ENCODE data around the gene GPR132. TPM values are rescaled to one million over a fixed set of nuclear protein-coding genes. Genes with fewer than 3 reads are reported as not detected.
"Not testable (repeated sequence)": the region's sequence is repeated elsewhere in the genome, so short reads cannot be mapped to it uniquely, and the experiment has no call there.

GPR132 gene
- total RNA-seq, 1 donor from 2014 or later: 27.1 TPM

DNA sequence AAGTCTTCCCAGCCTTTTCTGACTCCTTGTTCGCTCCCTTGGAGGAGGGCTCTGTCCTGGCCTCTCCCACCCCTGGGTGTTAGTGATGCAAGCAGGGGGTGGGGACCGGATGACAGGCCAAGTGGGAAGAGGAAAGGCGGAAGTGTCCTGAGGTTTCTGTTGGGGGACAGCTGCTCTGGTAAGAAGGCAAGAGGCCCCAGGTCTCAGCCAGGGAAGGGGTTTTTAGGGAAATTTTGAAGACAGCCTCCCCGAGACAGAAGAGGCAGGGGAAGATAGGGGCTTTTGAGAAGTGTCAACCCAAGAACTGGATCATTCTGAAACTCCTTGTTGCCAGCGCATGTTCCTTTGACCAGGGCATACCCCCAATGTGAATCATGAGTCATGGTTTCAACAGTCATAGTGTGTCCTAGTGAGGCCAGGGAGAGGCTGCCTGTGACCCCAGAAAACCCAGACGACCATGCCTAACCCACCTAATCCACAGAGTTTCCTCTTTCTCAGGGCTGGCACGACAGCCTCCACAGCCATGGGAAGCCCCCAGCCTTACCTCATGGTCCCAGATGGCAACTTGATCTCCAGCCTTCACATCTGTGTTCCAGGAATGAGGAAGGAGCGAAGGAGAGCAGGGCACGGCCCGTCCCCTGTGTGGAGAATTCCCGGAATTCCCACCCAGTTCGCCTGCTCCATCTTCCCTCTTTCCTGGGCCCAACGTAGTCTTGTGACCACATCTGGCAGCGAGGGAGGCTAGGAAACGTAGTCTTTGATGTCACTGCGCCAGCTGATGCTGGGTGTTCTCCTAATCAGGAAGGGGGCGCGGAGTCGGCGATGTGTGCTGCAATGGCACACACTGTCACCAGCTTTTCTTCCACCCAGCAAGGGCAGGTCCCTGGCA is 4.9 kb upstream of the GPR132 start:
- Mint-ChIP-seq H3K4me3 (ENCODE audit: low read depth) (peak overlapping the region; percentile 7), H3K36me3 (ENCODE audit: low read depth) (no peaks in the 10 kb centered on the region), H3K9me3 (no peaks in the 10 kb centered on the region), H3K27ac (peak overlapping the region; percentile 78), H3K27me3 (ENCODE audit: low read depth) (no peaks in the 10 kb centered on the region), H3K4me1 (ENCODE audit: low read depth) (peaks cover 31% of the 10 kb centered on the region)
- intact Hi-C loops (cut with micrococcal nuclease): loop anchor here (10.0 kb wide), 1 partner anchor 225 kb away; no protein-coding TSS in a partner anchor
- DNase-seq (ENCODE audit: low spot score): no peak

- H3K4me1 Mint-ChIP-seq (ENCODE audit: low read depth): peaks cover 35% of the 10 kb centered on the region
- intact Hi-C loops (cut with micrococcal nuclease): loop anchor here (10.0 kb wide), 1 partner anchor 225 kb away; no protein-coding TSS in a partner anchor
- DNase-seq (ENCODE audit: low spot score): no peak
Measured at GRCh38 chr14:105069522-105069870, 4.3 kb upstream of the GPR132 start.

GRCh38 chr14:105068818-105069217 is 3.6 kb upstream of the GPR132 start:
- H3K9me3 Mint-ChIP-seq: no peaks in the 10 kb centered on the region
- no peaks in the 10 kb centered on the region for H3K27me3 Mint-ChIP-seq (ENCODE audit: low read depth)
- intact Hi-C loops (cut with micrococcal nuclease): loop anchor here (10.0 kb wide), 1 partner anchor 226 kb away; no protein-coding TSS in a partner anchor
- no peak for DNase-seq (ENCODE audit: low spot score)
- H3K4me3 Mint-ChIP-seq (ENCODE audit: low read depth): no peak overlapping the region
- peaks cover 9% of the 10 kb centered on the region for H3K36me3 Mint-ChIP-seq (ENCODE audit: low read depth)
- no peak overlapping the region for H3K27ac Mint-ChIP-seq
- H3K4me1 Mint-ChIP-seq (ENCODE audit: low read depth): peaks cover 40% of the 10 kb centered on the region

More at GRCh38 chr14:105069522-105069870, 4.3 kb upstream of the GPR132 start:
- Mint-ChIP-seq H3K36me3 (ENCODE audit: low read depth) (peaks cover 4% of the 10 kb centered on the region), H3K9me3 (no peaks in the 10 kb centered on the region), H3K27ac (peak overlapping the region; percentile 78), H3K27me3 (ENCODE audit: low read depth) (no peaks in the 10 kb centered on the region), H3K4me3 (ENCODE audit: low read depth) (peak overlapping the region; percentile 7)

DNA sequence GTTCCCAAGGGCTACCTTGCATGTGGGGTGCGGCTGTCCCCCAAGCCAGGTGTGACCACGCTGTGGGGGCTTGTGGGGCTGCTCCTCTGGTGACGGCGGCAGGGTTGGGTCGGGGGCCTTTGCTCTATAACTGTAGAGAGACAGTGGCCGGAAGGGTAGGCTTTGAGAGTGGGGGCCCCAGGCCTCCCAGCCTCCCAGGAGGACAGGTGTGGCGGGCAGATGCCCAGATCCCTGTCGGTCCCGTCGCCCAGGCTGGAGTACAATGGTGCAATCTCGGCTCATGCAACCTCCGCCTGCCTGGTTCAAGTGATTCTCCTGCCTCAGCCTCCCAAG is 2.7 kb upstream of the GPR132 start:
- no peaks in the 10 kb centered on the region for H3K27me3 Mint-ChIP-seq (ENCODE audit: low read depth)
- H3K36me3 Mint-ChIP-seq (ENCODE audit: low read depth): peaks cover 9% of the 10 kb centered on the region
- no peak for DNase-seq (ENCODE audit: low spot score)
- no peak overlapping the region for H3K27ac Mint-ChIP-seq
- intact Hi-C loops (cut with micrococcal nuclease): loop anchor here (10.0 kb wide), 1 partner anchor 227 kb away; no protein-coding TSS in a partner anchor
- H3K4me1 Mint-ChIP-seq (ENCODE audit: low read depth): peaks cover 41% of the 10 kb centered on the region
- no peak overlapping the region for H3K4me3 Mint-ChIP-seq (ENCODE audit: low read depth)
- no peaks in the 10 kb centered on the region for H3K9me3 Mint-ChIP-seq

- Mint-ChIP-seq H3K4me1 (ENCODE audit: low read depth) (peaks cover 47% of the 10 kb centered on the region), H3K4me3 (ENCODE audit: low read depth) (peak overlapping the region; percentile 55), H3K36me3 (ENCODE audit: low read depth) (peaks cover 9% of the 10 kb centered on the region), H3K27me3 (ENCODE audit: low read depth) (no peaks in the 10 kb centered on the region), H3K27ac (peak overlapping the region; percentile 72), H3K9me3 (no peaks in the 10 kb centered on the region)
- intact Hi-C loops (cut with micrococcal nuclease): loop anchor here (10.0 kb wide), 1 partner anchor 227 kb away; no protein-coding TSS in a partner anchor
- DNase-seq (ENCODE audit: low spot score): peak; percentile 41
Measured at GRCh38 chr14:105067140-105067968, 2.1 kb upstream of the GPR132 start.

DNA sequence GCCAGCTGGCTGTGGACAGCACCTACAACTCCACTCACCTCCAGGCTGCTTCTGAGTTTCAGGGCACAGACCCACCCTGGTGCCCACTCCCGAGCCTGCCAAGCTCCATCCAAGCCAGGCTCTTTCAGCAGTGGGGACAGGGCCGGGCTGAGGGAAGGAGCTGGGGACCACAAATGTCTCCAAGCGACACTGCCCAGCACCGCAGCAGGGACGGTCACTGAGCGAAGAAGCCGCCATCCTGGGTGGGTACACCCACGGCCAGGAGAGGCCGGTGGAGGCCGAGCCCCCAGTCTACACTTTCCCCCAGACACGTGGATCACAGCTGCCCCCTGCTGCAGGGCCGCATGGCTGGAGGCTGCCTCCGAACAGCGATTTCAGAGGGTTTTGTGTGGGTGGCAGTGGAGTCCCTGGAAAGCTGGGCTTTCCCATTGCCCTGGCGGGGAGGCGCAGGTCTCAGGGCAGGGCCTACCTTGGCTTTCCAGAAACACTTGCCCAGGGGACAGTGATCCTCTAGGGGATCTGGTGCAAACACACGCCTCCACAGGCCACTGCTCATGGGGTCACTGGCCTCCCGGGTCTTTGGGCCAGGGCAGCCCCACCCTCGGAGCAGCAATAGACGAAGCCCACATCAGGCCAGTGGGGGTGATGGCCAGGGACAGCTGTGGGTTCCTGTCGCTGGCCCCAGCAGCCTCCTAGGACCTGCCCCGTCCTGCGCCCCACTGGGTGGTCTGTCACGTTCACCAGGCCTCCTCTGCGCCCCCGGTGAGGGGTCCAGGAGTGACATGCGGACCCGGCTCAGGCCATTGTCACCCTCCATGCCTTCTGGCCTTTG is 1.2 kb upstream of the GPR132 start:
- Mint-ChIP-seq H3K27me3 (ENCODE audit: low read depth) (no peaks in the 10 kb centered on the region), H3K9me3 (no peaks in the 10 kb centered on the region), H3K36me3 (ENCODE audit: low read depth) (peaks cover 15% of the 10 kb centered on the region), H3K4me1 (ENCODE audit: low read depth) (peaks cover 48% of the 10 kb centered on the region), H3K4me3 (ENCODE audit: low read depth) (peak overlapping the region; percentile 87), H3K27ac (peak overlapping the region; percentile 88)
- intact Hi-C loops (cut with micrococcal nuclease): loop anchor here (10.0 kb wide), 1 partner anchor 228 kb away; no protein-coding TSS in a partner anchor
- DNase-seq (ENCODE audit: low spot score): no peak

DNA sequence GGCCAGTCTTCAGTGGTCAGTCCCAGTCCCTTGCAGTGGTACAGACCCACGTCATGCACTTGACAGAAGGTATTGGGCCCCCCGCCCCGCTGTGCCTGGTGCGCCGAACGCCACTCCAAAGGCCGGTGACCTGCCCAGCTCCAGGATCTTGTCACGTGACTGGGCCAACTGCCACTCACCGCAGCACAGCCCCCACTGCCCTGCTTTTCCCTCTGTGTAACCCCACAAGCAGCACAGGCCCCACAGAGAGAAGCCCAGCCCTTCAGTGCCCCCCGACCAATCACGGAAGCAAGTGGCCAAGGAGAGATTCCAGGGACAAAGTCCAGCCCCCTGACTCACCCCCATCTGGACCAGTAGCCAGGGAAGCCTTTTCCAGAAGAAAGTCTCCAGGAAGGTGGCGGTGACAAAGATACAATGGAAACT is 498 bp downstream of the GPR132 start:
- DNase-seq (ENCODE audit: low spot score): peak; percentile 23

GRCh38 chr14:105064001-105064400 is 1.2 kb downstream of the GPR132 start:
- Mint-ChIP-seq H3K4me3 (ENCODE audit: low read depth) (peak overlapping the region; percentile 87), H3K27me3 (ENCODE audit: low read depth) (no peaks in the 10 kb centered on the region), H3K27ac (peak overlapping the region; percentile 88), H3K4me1 (ENCODE audit: low read depth) (peaks cover 53% of the 10 kb centered on the region), H3K36me3 (ENCODE audit: low read depth) (peaks cover 27% of the 10 kb centered on the region), H3K9me3 (no peaks in the 10 kb centered on the region)
- intact Hi-C loops (cut with micrococcal nuclease): loop anchor here (2.0 to 10.0 kb wide), 3 partner anchors 39 to 419 kb away; no protein-coding TSS in a partner anchor
- no peak for DNase-seq (ENCODE audit: low spot score)

More for the DNA sequence above, 498 bp downstream of the GPR132 start:
- Mint-ChIP-seq H3K9me3 (no peaks in the 10 kb centered on the region), H3K4me1 (ENCODE audit: low read depth) (peaks cover 49% of the 10 kb centered on the region), H3K27ac (peak overlapping the region; percentile 88), H3K4me3 (ENCODE audit: low read depth) (peak overlapping the region; percentile 87), H3K36me3 (ENCODE audit: low read depth) (peaks cover 19% of the 10 kb centered on the region), H3K27me3 (ENCODE audit: low read depth) (no peaks in the 10 kb centered on the region)
- intact Hi-C loops (cut with micrococcal nuclease): loop anchor here (2.0 to 10.0 kb wide), 3 partner anchors 40 to 418 kb away; no protein-coding TSS in a partner anchor

GRCh38 chr14:105063506-105063905 is 1.7 kb downstream of the GPR132 start:
- peak overlapping the region; percentile 87 for H3K4me3 Mint-ChIP-seq (ENCODE audit: low read depth)

DNA sequence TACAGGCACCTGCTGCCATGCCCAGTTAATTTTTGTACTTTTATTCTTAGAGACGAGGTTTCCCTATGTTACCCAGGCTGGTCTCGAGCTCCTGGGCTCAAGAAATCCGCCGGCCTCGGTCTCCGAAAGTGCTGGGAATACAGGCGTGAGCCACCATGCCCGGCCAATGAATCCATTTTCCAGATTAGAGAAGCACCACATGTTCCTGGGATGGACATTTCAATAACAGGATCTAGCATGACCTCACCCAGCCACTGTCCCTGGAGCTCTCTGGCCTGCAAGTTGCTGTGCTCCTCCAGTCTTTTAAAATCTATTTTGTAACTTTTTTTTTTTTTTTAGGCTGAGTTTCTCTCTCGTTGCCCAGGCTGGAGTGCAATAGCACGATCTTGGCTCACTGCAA is 2.2 kb downstream of the GPR132 start:
- peak overlapping the region; percentile 77 for H3K27ac Mint-ChIP-seq
- no peak for DNase-seq (ENCODE audit: low spot score)
- H3K4me3 Mint-ChIP-seq (ENCODE audit: low read depth): peak overlapping the region; percentile 87
- H3K9me3 Mint-ChIP-seq: no peaks in the 10 kb centered on the region
- peaks cover 54% of the 10 kb centered on the region for H3K4me1 Mint-ChIP-seq (ENCODE audit: low read depth)
- intact Hi-C loops (cut with micrococcal nuclease): loop anchor here (10.0 kb wide), 1 partner anchor 232 kb away; no protein-coding TSS in a partner anchor
- no peaks in the 10 kb centered on the region for H3K27me3 Mint-ChIP-seq (ENCODE audit: low read depth)
- H3K36me3 Mint-ChIP-seq (ENCODE audit: low read depth): peaks cover 29% of the 10 kb centered on the region

More at GRCh38 chr14:105063506-105063905, 1.7 kb downstream of the GPR132 start:
- H3K27ac Mint-ChIP-seq: peak overlapping the region; percentile 88
- not testable (repeated sequence) for H3K27me3 Mint-ChIP-seq (ENCODE audit: low read depth); H3K9me3 Mint-ChIP-seq; DNase-seq (ENCODE audit: low spot score)
- intact Hi-C loops (cut with micrococcal nuclease): loop anchor here (10.0 kb wide), 1 partner anchor 231 kb away; no protein-coding TSS in a partner anchor
- H3K4me1 Mint-ChIP-seq (ENCODE audit: low read depth): peaks cover 50% of the 10 kb centered on the region
- H3K36me3 Mint-ChIP-seq (ENCODE audit: low read depth): peaks cover 29% of the 10 kb centered on the region

DNA sequence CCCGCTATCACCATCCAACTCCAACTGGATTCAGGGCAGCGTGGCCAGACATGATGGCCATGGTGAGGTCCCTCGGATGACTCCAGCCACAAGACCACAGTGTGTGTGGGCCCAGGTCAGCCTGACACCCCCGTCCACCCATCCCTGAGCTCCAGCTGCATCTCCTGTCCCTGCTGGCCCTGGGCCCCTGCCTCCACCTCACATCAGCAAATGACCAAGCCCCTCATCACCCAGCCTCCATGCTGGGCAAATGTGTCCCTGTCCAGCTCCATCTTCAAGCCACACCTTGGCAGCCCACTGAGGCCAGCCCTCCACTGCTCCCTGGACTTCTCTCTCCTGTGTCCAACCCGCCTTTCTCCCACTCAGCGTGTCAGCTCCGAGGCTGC is 3.2 kb downstream of the GPR132 start:
- peaks cover 35% of the 10 kb centered on the region for H3K36me3 Mint-ChIP-seq (ENCODE audit: low read depth)

More for the DNA sequence above, 3.2 kb downstream of the GPR132 start:
- no peak for DNase-seq (ENCODE audit: low spot score)
- peak overlapping the region; percentile 87 for H3K4me3 Mint-ChIP-seq (ENCODE audit: low read depth)
- no peaks in the 10 kb centered on the region for H3K27me3 Mint-ChIP-seq (ENCODE audit: low read depth)
- peak overlapping the region; percentile 89 for H3K27ac Mint-ChIP-seq
- H3K4me1 Mint-ChIP-seq (ENCODE audit: low read depth): peaks cover 49% of the 10 kb centered on the region
- intact Hi-C loops (cut with micrococcal nuclease): loop anchor here (10.0 kb wide), 1 partner anchor 233 kb away; no protein-coding TSS in a partner anchor
- H3K9me3 Mint-ChIP-seq: no peaks in the 10 kb centered on the region

Data from activated T-helper 2 cell treated with anti-CD3 and anti-CD28 coated beads, Interferon-gamma antibody, Interleukin-2, Interleukin-4, amounts not matched to agents 10 μg/mL and 5 μg/mL and 100 μg/mL, durations not matched to agents 14 hours and 24 hours and 36 hours (primary cell).